IMR-90 (cell line): ENCODE results near the gene PLPP7. TPM values are rescaled to one million over a fixed set of nuclear protein-coding genes. Genes with fewer than 3 reads are reported as not detected.

Source experiments
- ATAC-seq: fragments of 200-7000 bp; cut with Tn5 transposase; 2 replicates; pipeline ENCODE4 v1.9.1; 2020; ENCODE audit warnings: low read depth, mild to moderate bottlenecking, moderate library complexity
- BruUV-seq: library from RNA; stranded (reverse); fragments of 400-500 nt; replicated peaks from 2 replicates; lab custom pipeline; 2021; lab: Mats Ljungman, UMichigan
- CTCF ChIA-PET: fragments of 300-600 bp; formaldehyde crosslinking; extraction: SDS; loops from one replicate; lab custom pipeline; 2021; ENCODE audit warnings: antibody characterized with exemption; lab: Yijun Ruan, JAX
- POLR2A ChIA-PET: fragments of 300-600 bp; sonication (Branson Sonifier 250); formaldehyde crosslinking; loops from one replicate; lab custom pipeline; 2022; ENCODE audit warnings: antibody characterized with exemption; ENCODE audit not compliant: unreplicated experiment; lab: Charles Lee
- DNase-seq: peaks from one replicate; pipeline ENCODE4 v3.0.0; 2013
- H2AFZ ChIP-seq: replicated peaks from 2 replicates; pipeline ENCODE3; 2013; ENCODE audit warnings: low read length, mild to moderate bottlenecking; ENCODE audit not compliant: poor library complexity
- H2AK5ac ChIP-seq: 2 replicates; pipeline ENCODE4 v1.6.1; 2013; ENCODE audit warnings: low read depth, low read length, inconsistent platforms
- H2AK9ac ChIP-seq: replicated peaks from 2 replicates; pipeline ENCODE3; 2013; ENCODE audit warnings: mild to moderate bottlenecking, low read depth, low read length, moderate library complexity; ENCODE audit not compliant: poor library complexity
- H2BK120ac ChIP-seq: 2 replicates; pipeline ENCODE4 v1.6.1; 2013; ENCODE audit warnings: low read depth, low read length, inconsistent platforms
- H2BK15ac ChIP-seq: 3 replicates; pipeline ENCODE4 v1.6.1; 2013; ENCODE audit warnings: low read depth, low read length, inconsistent platforms
- H2BK20ac ChIP-seq: 2 replicates; pipeline ENCODE4 v1.6.1; 2013; ENCODE audit warnings: low read depth, mild to moderate bottlenecking, inconsistent platforms, low read length, moderate library complexity
- H2BK5ac ChIP-seq: 2 replicates; pipeline ENCODE4 v1.6.1; 2013; ENCODE audit warnings: mild to moderate bottlenecking, low read depth, low read length, inconsistent platforms; ENCODE audit not compliant: poor library complexity, severe bottlenecking
- H3K14ac ChIP-seq: replicated peaks from 2 replicates; pipeline ENCODE4 v1.6.1; 2013; ENCODE audit warnings: low read depth, low read length, inconsistent platforms
- H3K18ac ChIP-seq: 2 replicates; pipeline ENCODE4 v1.6.1; 2013; ENCODE audit warnings: low read depth, low read length, control low read depth
- H3K23ac ChIP-seq: 2 replicates; pipeline ENCODE4 v1.6.1; 2013; ENCODE audit warnings: low read depth, low read length, inconsistent platforms
- H3K27ac ChIP-seq: 2 replicates; pipeline ENCODE4 v1.5.1; 2013; ENCODE audit warnings: mild to moderate bottlenecking, control low read depth, low read length; ENCODE audit not compliant: insufficient read depth
- H3K27me3 ChIP-seq: 2 replicates; pipeline ENCODE4 v1.6.1; 2013; ENCODE audit warnings: low read length; ENCODE audit not compliant: control insufficient read depth, insufficient read depth
- H3K36me3 ChIP-seq: 2 replicates; pipeline ENCODE4 v1.6.1; 2013; ENCODE audit warnings: low read length, mixed read lengths; ENCODE audit not compliant: control insufficient read depth, insufficient read depth
- H3K4ac ChIP-seq: 2 replicates; pipeline ENCODE4 v1.6.1; 2013; ENCODE audit warnings: low read depth, low read length, inconsistent platforms
- H3K4me1 ChIP-seq: 2 replicates; pipeline ENCODE4 v1.6.1; 2013; ENCODE audit warnings: low read length, mixed read lengths; ENCODE audit not compliant: control insufficient read depth, insufficient read depth
- H3K4me2 ChIP-seq: 2 replicates; pipeline ENCODE4 v1.6.1; 2013; ENCODE audit warnings: low read depth, mild to moderate bottlenecking, control low read depth, low read length, moderate library complexity
- H3K4me3 ChIP-seq: 2 replicates; pipeline ENCODE4 v1.5.1; 2013; ENCODE audit warnings: low read depth, mild to moderate bottlenecking, control low read depth, low read length, moderate library complexity; ENCODE audit not compliant: insufficient read depth
- H3K56ac ChIP-seq: 2 replicates; pipeline ENCODE4 v1.6.1; 2013; ENCODE audit warnings: low read length, inconsistent platforms; ENCODE audit not compliant: insufficient read depth; ENCODE audit errors: extremely low read depth
- H3K79me1 ChIP-seq, 2 experiments: 2 replicates each; pipeline ENCODE4 v1.6.1; 2013; ENCODE audit warnings: low read length in 2 of 2, inconsistent platforms in 1 of 2, low read depth in 1 of 2
- H3K9ac ChIP-seq: 2 replicates; pipeline ENCODE4 v1.6.1; 2013; ENCODE audit warnings: low read depth, low read length, control low read depth
- H3K9me1 ChIP-seq: 2 replicates; pipeline ENCODE4 v1.6.1; 2013; ENCODE audit warnings: low read length, inconsistent platforms; ENCODE audit not compliant: insufficient read depth
- H3K9me3 ChIP-seq: 2 replicates; pipeline ENCODE4 v1.6.1; 2013; ENCODE audit warnings: low read length; ENCODE audit not compliant: control insufficient read depth, insufficient read depth
- H4K20me1 ChIP-seq: 2 replicates; pipeline ENCODE4 v1.6.1; 2013; ENCODE audit warnings: low read length, inconsistent platforms; ENCODE audit not compliant: insufficient read depth
- H4K5ac ChIP-seq: 2 replicates; pipeline ENCODE4 v1.6.1; 2013; ENCODE audit warnings: mild to moderate bottlenecking, low read depth, low read length, control low read depth
- H4K8ac ChIP-seq, 2 experiments: 2 replicates each; pipeline ENCODE4 v1.6.1; 2013; ENCODE audit warnings: low read depth in 2 of 2, low read length in 2 of 2, control low read depth in 1 of 2, inconsistent platforms in 1 of 2
- H4K91ac ChIP-seq: 2 replicates; pipeline ENCODE4 v1.6.1; 2013; ENCODE audit warnings: low read depth, low read length, inconsistent platforms; ENCODE audit not compliant: insufficient read depth
- BHLHE40 ChIP-seq: fragments of 150-350 bp; IDR thresholded peaks from 2 replicates; pipeline ENCODE4 v1.6.1; 2016; ENCODE audit warnings: mild to moderate bottlenecking, low read depth, low read length
- CEBPB ChIP-seq: IDR thresholded peaks from 2 replicates; pipeline ENCODE4 v1.6.1; 2012; ENCODE audit warnings: low read depth, low read length, improper control_type of control experiment
- CHD1 ChIP-seq: IDR thresholded peaks from 2 replicates; pipeline ENCODE4 v1.6.1; 2012; ENCODE audit warnings: low read depth, low read length, improper control_type of control experiment
- FOS ChIP-seq: fragments of 150-350 bp; IDR thresholded peaks from 2 replicates; pipeline ENCODE4 v1.6.1; 2016; ENCODE audit warnings: low read depth, low read length
- MAFK ChIP-seq: IDR thresholded peaks from 2 replicates; pipeline ENCODE4 v1.6.1; 2012; ENCODE audit warnings: low read depth, low read length, improper control_type of control experiment
- MAZ ChIP-seq: IDR thresholded peaks from 2 replicates; pipeline ENCODE4 v1.6.1; 2012; ENCODE audit warnings: low read depth, mild to moderate bottlenecking, low read length, improper control_type of control experiment, moderate library complexity, borderline replicate concordance
- MXI1 ChIP-seq: IDR thresholded peaks from 2 replicates; pipeline ENCODE4 v1.6.1; 2012; ENCODE audit warnings: low read depth, mild to moderate bottlenecking, low read length, moderate library complexity, borderline replicate concordance
- NFE2L2 ChIP-seq: fragments of 150-350 bp; IDR thresholded peaks from 2 replicates; pipeline ENCODE4 v1.6.1; 2016; ENCODE audit warnings: low read depth, mild to moderate bottlenecking, low read length
- POLR2A ChIP-seq: IDR thresholded peaks from 2 replicates; pipeline ENCODE4 v1.6.1; 2012; ENCODE audit warnings: mild to moderate bottlenecking, low read depth, low read length
- RAD21 ChIP-seq: IDR thresholded peaks from 2 replicates; pipeline ENCODE4 v1.6.1; 2012; ENCODE audit warnings: low read length, improper control_type of control experiment
- RCOR1 ChIP-seq: IDR thresholded peaks from 2 replicates; pipeline ENCODE4 v1.6.1; 2012; ENCODE audit warnings: mild to moderate bottlenecking, low read length, improper control_type of control experiment; ENCODE audit not compliant: insufficient replicate concordance
- SMC3 ChIP-seq: fragments of 150-350 bp; IDR thresholded peaks from 2 replicates; pipeline ENCODE4 v1.6.1; 2016; ENCODE audit warnings: low read depth, mild to moderate bottlenecking, antibody characterized with exemption, low read length, moderate library complexity
- USF2 ChIP-seq: fragments of 150-350 bp; IDR thresholded peaks from 2 replicates; pipeline ENCODE4 v1.6.1; 2017; ENCODE audit warnings: mild to moderate bottlenecking, antibody characterized with exemption, low read length, low read depth
- WGBS, 2 experiments: methylation state at CpG; one replicate each; pipeline versions ENCODE4 v1.1.5 to v1.1.7; 2013; ENCODE audit warnings: missing lambda C conversion rate in 2 of 2; ENCODE audit not compliant: insufficient read length in 1 of 2; ENCODE audit errors: extremely low coverage in 2 of 2; 5-methylcytosine and 5-hydroxymethylcytosine counted together
- dilution Hi-C: fragments of 300-500 bp; cut with HindIII; formaldehyde crosslinking; loops from one replicate; pipeline ENCODE4 v1.14.3; 2018; ENCODE audit warnings: low sequenced_read_pairs; ENCODE audit not compliant: unreplicated experiment
- in situ Hi-C: fragments of 300-500 bp; cut with MboI; formaldehyde crosslinking; loops from 3 replicates; pipeline ENCODE4 v1.14.3; 2019; ENCODE audit warnings: low sequenced_read_pairs, inconsistent platforms, mixed read lengths
- intact Hi-C: fragments of 100-400 bp; cut with micrococcal nuclease; formaldehyde crosslinking; loops from 2 replicates; pipeline ENCODE4 v1.10.0; 2022
- polyA plus RNA-seq, 3 experiments: library from polyadenylated mRNA; depleted of rRNA; stranded (reverse); fragments of >200 nt; gene quantifications; 2 replicates each; pipeline ENCODE4 v1.2.3, GENCODE V29; 2012; ENCODE audit warnings: low replicate concordance in 1 of 3
- total RNA-seq: library from RNA; depleted of rRNA; stranded (reverse); fragments of >200 nt; gene quantifications from 2 replicates; pipeline ENCODE4 v1.2.3, GENCODE V29; 2012
- TF ChIP-seq, protein P1 (sequence below): conservative IDR thresholded peaks from 2 replicates; pipeline ENCODE4 v1.5.1; 2012; ENCODE audit warnings: mild to moderate bottlenecking, low read depth, low read length, improper control_type of control experiment
- TF ChIP-seq, protein P2 (sequence below): fragments of 150-350 bp; IDR thresholded peaks from 2 replicates; pipeline ENCODE4 v1.6.1; 2016; ENCODE audit warnings: low read depth, mild to moderate bottlenecking, low read length, moderate library complexity, borderline replicate concordance

The PLPP7 gene
- total and polyA plus RNA-seq, 2 of the 4 experiments (the other 2 are of a cell fraction), result 0.54 to 1.2 TPM

- no TSS peak for BruUV-seq
- Histone ChIP-seq H3K23ac (no peak within 1 kb of the TSS), H4K91ac (no peak within 1 kb of the TSS), H2AK9ac (no peak within 1 kb of the TSS), H2BK120ac (no peak within 1 kb of the TSS), H3K56ac (no peak within 1 kb of the TSS), H3K27me3 (peaks cover 51% of the 10 kb centered on the region), H3K4me3 (peak within 1 kb of the TSS; percentile 66), H2AFZ (peak within 1 kb of the TSS; percentile 79), H3K4me2 (peak within 1 kb of the TSS; percentile 27), H3K9ac (no peak within 1 kb of the TSS), H4K20me1 (no peaks in the 10 kb centered on the region), H2BK5ac (no peak within 1 kb of the TSS), H3K79me1 (no peaks in the 10 kb centered on the region), H2BK15ac (no peak within 1 kb of the TSS), H3K4ac (no peak within 1 kb of the TSS), H3K14ac (no peak within 1 kb of the TSS), H3K36me3 (no peaks in the 10 kb centered on the region), H3K27ac (no peak within 1 kb of the TSS), H4K8ac (no peak within 1 kb of the TSS), H3K9me3 (no peaks in the 10 kb centered on the region), H4K5ac (no peak within 1 kb of the TSS), H3K9me1 (no peaks in the 10 kb centered on the region), H2BK20ac (no peak within 1 kb of the TSS), H2AK5ac (no peak within 1 kb of the TSS), H3K4me1 (no peaks in the 10 kb centered on the region), H3K18ac (no peak within 1 kb of the TSS)
- ChIA-PET CTCF (no interaction called here), POLR2A (no interaction called here)
- in situ Hi-C loops (no loop called here), intact Hi-C loops (loop anchor here (2.0 kb wide), 1 partner anchor 73 kb away; no protein-coding TSS in a partner anchor), dilution Hi-C loops (no loop called here)
- WGBS, 2 experiments, result 10% methylated on average over 19 of the region's 76 CpGs; no CpG with 5 or more reads in 1 of the 2 experiments
- ATAC-seq, result no peak; the same call in 1 of the 2 replicates
- no peak for DNase-seq
- no peak for TF ChIP-seq CEBPB
- TF ChIP-seq, protein P1, sequence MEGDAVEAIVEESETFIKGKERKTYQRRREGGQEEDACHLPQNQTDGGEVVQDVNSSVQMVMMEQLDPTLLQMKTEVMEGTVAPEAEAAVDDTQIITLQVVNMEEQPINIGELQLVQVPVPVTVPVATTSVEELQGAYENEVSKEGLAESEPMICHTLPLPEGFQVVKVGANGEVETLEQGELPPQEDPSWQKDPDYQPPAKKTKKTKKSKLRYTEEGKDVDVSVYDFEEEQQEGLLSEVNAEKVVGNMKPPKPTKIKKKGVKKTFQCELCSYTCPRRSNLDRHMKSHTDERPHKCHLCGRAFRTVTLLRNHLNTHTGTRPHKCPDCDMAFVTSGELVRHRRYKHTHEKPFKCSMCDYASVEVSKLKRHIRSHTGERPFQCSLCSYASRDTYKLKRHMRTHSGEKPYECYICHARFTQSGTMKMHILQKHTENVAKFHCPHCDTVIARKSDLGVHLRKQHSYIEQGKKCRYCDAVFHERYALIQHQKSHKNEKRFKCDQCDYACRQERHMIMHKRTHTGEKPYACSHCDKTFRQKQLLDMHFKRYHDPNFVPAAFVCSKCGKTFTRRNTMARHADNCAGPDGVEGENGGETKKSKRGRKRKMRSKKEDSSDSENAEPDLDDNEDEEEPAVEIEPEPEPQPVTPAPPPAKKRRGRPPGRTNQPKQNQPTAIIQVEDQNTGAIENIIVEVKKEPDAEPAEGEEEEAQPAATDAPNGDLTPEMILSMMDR, result no peak
- no peak for TF ChIP-seq FOS
- no peak for TF ChIP-seq MAZ
- TF ChIP-seq SMC3, result no peak
- TF ChIP-seq BHLHE40, result no peak
- no peak for TF ChIP-seq USF2
- no peak for TF ChIP-seq MXI1
- TF ChIP-seq NFE2L2, result no peak
- TF ChIP-seq RCOR1, result no peak
- TF ChIP-seq CHD1, result no peak
- TF ChIP-seq POLR2A, result no peak
- no peak for TF ChIP-seq RAD21
- TF ChIP-seq, protein P2, sequence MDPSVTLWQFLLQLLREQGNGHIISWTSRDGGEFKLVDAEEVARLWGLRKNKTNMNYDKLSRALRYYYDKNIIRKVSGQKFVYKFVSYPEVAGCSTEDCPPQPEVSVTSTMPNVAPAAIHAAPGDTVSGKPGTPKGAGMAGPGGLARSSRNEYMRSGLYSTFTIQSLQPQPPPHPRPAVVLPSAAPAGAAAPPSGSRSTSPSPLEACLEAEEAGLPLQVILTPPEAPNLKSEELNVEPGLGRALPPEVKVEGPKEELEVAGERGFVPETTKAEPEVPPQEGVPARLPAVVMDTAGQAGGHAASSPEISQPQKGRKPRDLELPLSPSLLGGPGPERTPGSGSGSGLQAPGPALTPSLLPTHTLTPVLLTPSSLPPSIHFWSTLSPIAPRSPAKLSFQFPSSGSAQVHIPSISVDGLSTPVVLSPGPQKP, result no peak
- TF ChIP-seq MAFK, result no peak
Observed at GRCh38 chr9:131276094-131276888, 13.2 kb upstream of the PLPP7 start, which contains the start of gene FAM78A. Gene FAM78A, minus strand, starts transcription at chr9:131276510. Its CDS starts 331 bp downstream, at chr9:131276179.
